LHCN-M2 (cell line): ENCODE measurements around the gene CLMN. TPM values are rescaled to one million over a fixed set of nuclear protein-coding genes. Genes with fewer than 3 reads are reported as not detected.

ENCODE experiments used
- DNase-seq: peaks from one replicate; pipeline ENCODE4 v3.0.0-alpha.2; 2012; ENCODE audit warnings: low read depth
- total RNA-seq: library from RNA; depleted of rRNA; stranded (reverse); fragments of >200 nt; gene quantifications from 2 replicates; pipeline ENCODE4 v1.2.3, GENCODE V29; 2014

CLMN gene
- total RNA-seq, 1 experiment from 2014 or later: 3.6 TPM

DNA sequence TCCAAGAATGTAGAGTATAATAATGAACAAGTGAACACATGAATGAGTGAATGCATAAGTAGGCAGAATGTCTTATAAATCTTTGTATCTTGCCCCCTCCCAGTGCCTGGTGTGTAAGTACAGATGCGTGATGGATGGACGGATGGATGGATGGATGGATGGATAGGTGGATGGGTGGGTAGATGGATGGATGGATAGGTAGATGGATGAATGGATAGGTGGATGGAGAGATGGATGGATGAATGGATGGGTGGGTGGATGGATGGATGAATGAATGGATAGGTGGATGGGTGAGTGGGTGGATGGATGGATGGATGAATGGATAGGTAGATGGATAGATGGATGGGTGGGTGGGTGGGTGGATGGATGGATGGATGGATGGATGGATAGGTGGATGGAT is 74.4 kb downstream of the CLMN start:
- no peak for DNase-seq

DNA sequence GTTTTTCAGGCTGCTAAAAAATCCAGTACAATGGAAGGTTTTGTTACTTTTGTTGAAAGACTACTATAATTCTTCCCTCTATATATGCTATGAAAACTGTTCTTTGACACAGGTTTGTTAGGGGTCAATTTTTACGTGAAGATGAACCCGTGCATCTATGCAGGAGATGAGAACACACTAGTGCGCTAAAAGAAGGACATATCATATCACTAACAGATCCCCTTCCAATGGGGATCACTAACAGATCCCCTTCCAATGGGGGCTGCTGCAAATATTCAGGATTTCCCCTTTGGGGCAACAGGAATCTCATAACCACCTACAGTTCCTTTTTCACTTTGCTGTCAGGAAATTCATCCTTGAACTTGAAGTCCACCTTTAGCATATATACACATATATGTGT is 75.1 kb downstream of the CLMN start:
- no peak for DNase-seq

DNA sequence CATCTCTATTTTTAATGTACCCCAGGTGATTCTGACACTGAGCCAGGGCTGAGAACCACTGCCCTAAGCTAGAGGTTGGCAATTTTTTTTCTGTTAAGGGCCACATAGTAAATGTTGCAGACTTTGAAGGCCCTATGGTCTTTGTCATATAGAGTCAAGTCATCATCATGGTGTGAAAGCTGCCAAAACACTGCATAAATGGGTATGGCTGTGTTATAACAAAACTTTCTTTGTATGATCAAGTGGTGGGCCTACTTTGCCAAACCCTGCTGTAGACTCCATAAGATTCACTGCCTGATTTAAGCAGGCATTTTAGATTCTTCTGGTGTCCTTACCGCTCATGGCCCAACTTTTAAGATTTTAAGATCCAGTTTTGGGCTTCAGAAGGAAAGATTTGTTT is 76.8 kb downstream of the CLMN start:
- DNase-seq: no peak

DNA sequence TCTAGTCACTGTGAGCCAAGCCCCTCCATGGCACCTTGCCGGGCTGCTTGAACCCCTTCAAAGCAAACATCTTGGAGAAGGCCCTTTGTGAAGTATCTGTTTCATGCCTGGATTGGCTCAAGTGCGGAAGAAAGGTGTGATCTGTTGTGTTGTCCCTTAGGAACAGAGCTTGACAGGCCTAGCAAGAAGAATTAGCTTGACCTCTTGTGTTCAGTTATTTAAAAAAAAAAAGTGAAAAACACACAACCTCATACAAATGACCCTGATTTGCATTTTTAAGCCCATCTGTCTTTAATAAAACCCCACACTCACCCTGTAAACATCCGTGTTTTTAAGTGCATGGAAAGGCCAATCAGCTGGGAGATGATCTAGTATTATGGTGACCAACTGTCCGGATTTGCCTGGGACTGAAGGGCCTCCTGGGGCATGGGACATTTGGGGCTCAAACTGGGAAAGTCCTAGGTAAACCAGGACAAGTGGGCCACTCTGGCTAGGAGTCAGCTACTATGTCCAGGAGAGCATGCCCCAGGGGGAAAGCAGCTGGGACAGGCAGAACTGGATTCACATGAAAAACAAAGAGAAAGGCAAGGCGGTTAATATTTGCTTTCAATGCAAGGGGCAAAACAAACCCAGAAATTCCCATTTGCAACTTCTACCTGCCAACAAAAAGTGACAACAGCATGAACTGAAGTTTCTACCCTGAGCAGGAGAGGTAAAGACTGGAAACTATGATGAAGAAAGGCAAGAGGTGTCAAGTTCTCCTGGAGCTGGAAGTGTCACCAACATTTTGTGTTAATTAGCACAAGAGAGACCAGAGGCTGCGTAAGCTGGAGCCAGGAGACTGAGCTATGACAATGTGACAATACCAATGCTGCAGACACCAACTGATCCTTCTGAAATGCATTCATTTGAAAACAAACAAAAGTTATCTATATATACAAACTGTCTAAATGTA is 78.6 kb downstream of the CLMN start:
- DNase-seq: no peak

DNA sequence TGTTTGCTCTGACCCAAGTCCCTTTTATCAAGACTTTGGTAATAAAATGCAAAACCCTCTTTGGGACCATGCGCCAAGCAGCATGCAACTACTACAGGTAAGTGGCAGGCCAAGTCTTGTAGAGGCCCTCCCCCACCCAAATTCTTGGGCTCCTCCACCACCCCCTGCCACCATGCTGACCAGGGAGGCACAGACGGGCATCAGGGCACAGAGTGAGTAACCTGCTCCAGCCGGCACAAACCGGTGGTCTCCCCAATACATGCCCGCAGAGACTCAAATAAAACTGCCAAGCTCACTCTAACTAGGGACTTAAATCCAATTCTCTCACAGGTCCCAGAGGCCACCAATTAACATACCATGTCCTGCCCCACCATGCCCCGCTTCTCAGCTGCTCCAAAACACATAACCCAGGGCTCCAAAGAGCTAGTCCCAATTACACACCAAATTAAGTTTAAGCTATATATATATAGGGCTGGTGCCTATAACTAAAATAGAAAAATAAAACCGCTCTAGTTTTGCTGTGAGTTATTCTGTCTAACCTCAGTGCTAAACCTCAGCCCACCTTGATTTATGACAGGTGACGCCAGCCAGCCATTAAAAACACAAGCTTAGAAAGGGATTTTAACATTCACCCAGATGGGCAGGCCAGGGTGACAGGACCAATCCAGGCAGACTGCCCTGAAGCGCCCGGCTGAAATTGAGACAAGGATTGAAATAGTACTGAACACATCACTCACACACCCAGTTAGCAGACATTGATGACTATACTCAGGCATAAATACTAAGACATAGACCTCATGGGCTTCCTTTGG is 81.0 kb downstream of the CLMN start:
- DNase-seq: no peak

DNA sequence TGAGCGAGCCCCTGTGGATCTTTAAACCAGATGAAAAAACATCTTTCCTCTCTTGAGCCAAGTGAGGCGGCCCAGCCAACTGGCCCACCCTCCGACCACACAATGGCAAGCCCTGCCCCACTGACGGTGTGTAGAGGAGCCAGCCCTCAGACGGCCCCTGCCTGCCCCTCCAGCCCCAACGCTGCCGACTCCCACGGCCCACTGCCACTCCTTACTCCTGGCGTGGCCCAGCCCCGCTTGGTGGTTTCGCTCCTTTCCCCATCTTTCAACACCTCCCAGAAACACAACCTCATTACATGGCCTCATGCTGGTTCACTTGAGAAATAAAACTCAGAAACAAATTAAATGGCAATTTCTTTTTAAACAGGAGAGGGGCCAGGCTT is 81.8 kb downstream of the CLMN start:
- no peak for DNase-seq

DNA sequence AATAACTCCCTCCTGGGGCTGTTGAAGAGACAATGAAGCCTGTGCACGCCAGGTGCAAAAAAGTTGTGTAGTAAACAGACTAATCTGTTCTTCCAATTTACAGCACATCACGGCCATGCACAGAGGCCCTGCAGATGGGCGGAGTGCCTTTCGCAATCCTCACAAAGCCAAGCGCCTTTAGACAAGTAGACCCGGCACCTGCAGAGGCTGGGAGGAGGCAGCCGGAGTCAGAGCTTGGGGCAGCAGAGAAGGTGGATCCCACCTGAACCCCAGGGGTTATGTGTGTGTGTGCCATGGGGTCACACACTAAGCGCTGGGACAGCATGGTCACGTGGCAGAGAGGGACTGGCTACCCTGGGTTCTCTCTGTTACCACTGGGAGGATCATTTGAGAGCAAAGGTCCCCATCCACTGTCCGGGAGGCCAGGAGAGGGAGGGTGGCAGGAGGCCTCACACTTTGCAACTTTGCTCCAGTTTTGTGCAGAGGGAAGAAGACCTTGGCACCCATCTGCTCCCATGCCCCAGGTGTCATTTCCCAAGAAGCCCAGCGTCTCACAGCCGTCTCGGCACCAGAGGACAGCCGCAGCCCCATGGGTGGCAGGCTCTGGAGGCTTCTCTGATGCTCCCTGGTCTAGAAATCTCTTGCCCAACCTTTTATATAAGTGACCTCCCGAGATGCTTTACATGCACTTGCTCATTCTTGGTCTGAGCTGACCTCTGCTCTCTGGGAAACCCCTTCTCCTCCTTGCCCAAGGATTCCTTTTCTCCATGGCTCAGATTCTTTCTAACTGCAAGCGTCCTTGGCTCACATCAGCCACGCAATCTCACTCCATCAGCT is 82.4 kb downstream of the CLMN start:
- DNase-seq: no peak

DNA sequence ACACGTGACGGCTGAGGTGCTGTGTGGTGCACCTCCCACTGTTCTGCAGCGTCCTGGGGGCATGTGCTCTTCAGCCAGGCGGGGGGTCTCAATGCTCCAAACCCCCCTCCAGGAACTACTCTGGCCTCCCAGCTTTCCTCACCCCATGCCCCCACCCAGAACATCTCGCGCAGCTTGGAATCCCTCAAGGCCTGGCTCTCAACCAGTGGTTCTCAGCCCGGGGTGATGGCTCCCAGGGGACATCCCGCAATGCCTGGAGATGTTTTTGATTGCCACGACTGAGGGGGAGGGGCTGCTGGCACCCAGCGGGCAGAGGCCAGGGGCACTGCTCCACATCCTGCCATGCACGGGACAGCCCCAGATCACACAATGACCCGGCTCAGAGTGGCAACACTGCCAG is 83.5 kb downstream of the CLMN start:
- no peak for DNase-seq

DNA sequence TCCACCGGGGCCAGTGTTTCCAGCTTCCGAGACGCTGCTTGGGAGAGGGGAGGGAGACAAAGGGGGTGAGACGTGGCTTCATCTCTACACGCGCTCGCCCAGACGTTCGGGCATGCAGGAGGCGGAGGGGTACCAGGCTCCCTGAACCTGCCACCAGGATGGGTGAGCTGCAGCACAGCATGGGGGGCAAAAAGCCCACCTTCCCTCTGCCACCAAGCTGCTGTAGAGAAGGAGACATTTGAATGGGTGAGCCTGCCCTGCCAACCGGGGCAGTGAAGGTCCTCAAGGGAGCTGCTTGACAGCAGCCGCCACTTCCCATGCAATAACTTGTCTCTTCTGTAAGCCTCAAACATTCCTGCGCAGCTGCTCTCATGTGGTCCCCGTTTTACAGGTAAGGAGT is 83.9 kb downstream of the CLMN start:
- DNase-seq: no peak

DNA sequence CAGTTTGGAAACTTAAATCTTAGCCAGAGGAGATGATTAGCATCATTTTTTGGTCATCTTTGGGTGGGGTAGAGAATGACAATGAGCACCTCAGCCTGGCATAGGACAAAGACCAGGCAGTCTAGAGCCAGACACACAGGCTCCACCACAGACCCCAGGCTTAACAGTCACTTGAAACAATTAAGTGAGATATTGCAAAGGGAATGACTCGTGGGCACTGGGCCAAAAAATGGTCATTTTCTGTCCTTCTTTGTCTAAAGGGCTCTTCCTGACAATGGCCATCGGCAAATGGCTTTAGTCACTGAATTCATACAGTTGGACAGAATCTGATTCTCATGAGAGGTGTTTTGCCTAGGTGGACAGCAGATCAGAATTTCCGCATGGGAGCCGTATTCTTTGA is 84.4 kb downstream of the CLMN start:
- DNase-seq: no peak

DNA sequence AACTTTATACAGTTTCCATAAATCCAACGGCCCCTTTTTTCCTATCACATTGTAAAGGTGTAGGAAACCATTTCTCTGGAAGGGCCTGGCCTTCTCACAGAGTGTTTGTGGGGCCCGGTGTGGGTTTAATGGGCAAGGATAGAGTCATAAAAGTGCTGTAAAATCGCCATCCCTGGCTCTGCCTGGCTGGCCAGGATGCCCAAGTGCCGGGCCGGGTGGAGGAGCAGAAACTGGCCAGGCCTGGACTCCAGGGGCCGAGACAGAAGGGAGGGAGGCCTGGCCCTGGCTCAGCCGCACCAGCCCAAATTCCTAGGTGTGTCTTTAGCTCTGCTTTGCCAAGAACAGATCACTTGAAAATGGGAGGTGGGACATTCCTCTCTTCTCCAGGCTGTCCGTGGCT is 85.3 kb downstream of the CLMN start:
- no peak for DNase-seq

DNA sequence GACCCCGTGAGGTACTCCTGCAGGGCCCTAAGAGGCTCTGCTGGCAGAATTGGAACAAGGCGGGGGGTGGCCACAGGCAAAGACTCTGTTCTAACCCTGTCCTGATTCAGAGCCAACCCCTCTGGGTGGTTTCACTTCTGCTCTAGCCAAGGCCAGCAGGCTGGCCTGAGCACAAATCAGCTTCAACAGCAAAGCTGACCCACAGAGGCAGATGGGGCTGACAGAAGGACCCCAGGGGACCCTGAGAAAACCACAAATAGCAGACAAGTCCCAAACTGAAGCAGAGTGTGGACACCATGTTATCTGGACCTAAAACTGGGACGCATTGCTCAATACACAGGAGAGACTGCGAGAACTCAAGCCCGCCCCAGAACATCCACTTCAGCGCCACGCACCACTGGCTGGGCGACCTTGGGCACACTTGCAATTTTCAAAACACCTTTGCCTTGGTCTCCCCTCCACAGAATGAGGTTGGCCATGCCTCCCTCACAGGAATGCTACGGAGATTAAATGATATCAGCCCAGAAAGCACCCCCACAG is 85.9 kb downstream of the CLMN start:
- no peak for DNase-seq

DNA sequence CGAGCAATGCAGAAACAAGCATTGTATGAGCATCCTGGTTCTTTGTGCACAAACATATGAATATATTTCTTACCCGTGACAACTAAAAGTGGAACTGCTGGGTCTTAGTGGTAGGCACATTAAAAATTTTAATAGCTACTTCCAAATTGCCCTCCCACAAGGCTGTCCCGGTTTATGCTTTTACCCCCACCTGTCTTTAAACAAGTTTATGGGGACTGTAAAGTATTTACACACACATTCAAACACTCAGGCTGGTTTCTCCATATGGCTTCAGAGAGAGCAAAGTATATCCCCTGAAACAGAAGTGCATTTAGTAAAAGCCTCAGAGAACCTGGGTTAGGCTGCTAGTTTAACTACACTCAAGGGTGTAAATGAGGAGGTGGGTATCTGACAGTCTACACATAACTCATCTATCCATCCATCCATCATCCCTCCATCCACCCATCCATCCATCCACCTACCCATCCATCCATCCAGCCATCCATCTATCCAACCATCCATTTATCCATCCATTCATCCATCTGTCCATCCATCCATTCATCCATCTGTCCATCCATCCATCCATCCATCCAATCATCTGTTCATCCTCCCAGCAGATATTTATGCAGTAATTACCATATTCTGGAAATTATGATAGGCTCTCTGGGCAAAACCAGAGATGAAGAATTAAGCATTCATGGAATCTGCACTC is 86.7 kb downstream of the CLMN start:
- DNase-seq: no peak

DNA sequence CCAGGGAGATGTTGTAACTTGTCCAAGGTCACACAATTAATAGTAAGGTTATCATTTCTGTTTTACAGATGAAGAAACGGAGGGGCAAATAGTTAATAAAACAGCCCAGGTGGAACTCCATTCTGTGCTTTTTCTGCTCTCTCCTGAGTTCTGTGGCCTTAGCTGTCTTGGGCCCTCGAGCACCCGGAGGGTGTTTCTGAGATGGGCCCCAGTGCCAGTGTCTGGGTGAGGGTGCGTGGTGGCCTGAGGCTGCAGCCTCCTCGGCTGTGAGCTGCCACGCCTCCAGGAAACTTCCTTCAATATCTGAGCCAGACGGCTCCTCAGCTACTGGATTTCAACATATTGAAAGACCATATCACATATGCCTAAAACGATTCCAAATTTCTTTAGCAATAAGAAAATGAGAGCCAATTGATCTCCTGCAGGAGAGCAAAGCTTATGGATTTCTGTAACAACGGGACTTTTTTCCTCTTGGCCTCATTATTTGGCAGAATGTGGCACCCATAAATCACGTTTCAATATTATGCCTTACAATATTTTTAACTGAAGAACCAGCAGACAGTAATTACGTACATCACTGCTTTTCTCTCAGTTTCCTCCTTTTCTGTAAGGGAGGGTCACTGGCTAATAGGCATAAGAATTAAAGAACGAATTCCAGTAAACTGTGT is 87.6 kb downstream of the CLMN start:
- no peak for DNase-seq

DNA sequence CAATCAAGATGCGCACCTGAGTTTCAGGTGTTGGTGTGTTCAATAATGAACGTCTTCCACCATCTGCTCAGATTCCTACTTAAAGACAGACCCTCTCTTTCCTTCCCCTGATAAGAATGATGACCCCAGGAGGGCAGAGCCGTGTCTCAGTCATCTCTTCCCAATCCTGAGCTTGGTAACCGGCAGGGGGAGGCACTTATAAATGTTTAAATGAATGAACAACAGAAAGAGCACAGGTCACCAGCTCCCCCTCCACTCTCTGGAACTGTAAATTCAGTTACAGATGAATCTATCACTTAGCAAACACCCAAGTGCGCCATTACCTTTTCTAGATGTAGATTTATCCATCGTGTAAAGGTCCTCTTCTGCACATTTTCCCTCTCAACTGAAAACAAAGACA is 90.0 kb downstream of the CLMN start:
- DNase-seq: no peak

DNA sequence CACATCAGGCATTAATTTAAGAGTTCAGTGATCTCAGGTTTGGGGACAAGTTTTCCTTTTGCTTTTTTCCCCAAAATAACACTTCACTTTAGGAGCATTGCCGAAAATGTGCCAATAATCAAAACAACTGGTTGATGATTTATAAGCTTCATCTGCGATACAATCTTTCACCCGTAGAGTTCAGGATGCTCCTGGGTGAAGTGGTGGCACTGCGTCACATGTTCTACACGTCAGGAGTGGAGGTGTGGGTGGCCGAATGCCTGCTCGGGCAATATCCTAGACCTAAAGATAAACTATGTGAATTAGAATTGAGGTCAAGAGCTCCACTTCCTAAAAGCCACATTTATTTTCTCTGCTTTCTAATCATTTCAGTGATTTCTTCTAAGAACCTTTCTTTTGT is 91.5 kb downstream of the CLMN start:
- DNase-seq: no peak

DNA sequence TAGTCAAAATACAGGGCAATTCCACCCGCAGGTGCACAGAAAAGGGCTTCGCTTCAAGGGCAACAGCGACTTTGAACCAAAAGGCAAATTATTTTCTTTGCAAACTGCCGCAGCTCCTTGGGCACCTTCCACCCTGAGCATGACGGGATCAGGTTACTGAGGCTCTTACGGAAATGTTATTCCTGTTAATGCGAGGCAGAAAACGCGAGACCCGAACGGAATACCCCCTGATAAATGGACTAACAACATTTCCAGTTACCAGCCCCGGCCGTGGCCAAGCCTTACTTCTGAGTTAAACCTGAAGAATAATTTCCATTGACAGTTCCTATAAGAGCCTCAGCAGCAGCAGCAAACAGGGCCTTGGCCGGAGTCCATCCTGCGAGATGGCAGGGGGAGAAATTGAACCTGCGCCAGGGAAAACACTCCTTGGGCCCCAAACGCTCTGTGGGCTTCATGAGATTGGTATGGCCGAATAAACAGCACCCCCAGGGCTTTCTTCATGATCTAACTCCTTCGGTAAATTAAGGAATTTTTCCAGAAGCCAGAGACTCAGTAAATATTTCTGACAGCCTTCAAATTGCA is 92.3 kb downstream of the CLMN start:
- DNase-seq: no peak

DNA sequence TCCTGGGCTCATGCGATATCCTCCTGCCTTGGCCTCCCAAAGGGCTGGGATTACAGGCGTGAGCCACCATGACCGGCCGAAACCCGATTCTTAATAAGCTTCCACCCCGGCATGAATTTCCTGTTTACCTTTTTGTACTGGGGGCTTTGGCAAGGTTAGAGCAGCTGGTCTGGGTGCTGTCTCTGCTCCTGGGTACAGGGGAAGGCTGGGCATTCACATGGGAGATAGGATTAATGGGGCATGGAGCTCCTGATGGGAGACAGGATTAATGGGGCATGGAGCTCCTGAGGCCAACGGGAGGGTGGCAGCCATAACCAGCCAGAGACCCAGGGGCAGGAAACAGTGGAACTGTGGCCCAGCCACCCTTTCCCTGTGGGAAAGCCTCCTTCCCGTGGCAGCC is 92.9 kb downstream of the CLMN start:
- DNase-seq: no peak

DNA sequence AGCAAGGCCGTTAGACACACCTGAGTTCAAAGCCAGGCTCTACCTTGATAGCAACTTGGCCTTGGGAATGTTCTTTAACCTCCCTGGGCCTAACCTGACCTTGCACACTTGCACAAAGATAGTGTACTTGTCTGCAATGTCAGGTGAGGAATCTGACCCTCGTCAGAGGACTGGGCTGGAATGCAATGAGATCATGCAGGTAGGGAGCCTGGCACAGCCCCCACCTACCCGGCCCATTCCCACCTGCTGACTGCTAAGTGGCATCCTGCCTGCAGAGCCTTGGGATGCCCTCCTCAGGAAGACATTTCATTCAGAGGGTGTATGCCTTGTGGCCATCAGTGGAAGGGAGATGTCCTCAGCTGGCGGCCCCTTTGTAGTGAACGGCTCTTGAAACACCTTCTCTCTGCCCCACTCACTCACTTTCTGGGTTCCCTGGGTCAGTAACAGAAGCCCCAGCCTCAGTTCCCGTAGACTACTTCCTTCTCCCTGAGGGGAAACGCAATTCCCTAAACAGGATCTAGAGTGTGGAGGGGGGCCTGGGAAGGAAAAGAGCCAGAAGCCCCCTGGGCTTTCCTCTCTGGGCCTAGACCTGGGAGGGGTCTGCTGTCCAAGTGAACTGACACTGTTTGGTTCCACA is 94.3 kb downstream of the CLMN start:
- no peak for DNase-seq
